ENCODE results near the gene RCAN2.

Gene RCAN2

DNA sequence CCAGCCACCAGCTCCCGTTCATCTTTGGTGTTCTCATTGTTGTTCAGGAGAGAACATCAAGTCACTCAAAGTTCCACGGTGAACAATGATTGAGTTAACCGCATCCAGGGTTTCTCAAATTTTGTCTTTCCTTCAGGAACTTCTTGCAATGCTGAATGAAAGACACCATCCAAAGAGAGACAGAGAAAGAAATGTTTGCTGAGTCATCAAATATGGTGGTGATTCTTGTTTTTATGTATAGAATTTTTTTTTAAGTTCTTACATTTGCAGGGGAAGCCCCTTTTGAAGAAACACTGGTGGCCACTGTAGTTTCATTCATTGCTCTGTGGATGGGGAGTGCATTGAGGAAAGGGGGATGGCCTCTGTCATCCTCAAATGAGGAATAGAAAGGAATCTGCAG lies 258.1 kb downstream of the RCAN2 start:
- Histone ChIP-seq H3K18ac (ENCODE audit: low read length) (no peak overlapping the region), H3K27ac (replicated peaks; ENCODE audit: low read length) (no peak overlapping the region), H2BK120ac (ENCODE audit: low read depth, low read length) (no peak overlapping the region), H2BK15ac (ENCODE audit: low read length) (no peak overlapping the region), H2AFZ (ENCODE audit: low read length) (no peak overlapping the region), H3K14ac (ENCODE audit: low read length) (no peak overlapping the region), H3K4me2 (ENCODE audit: insufficient read depth, low read length, poor library complexity, severe bottlenecking) (no peak overlapping the region), H3K36me3 (replicated peaks in 1 of 2; ENCODE audit: control insufficient read depth in 2 of 2, insufficient read depth in 2 of 2, low read length in 2 of 2) (no peaks in the 10 kb centered on the region), H3K4me1 (ENCODE audit: control insufficient read depth in 2 of 2, insufficient read depth in 1 of 2, low read depth in 1 of 2, low read length in 2 of 2) (no peaks in the 10 kb centered on the region), H3K4ac (ENCODE audit: low read length) (no peak overlapping the region), H4K8ac (ENCODE audit: low read depth, low read length) (no peak overlapping the region), H3K23ac (ENCODE audit: low read depth, low read length, poor library complexity) (no peak overlapping the region), H2BK12ac (ENCODE audit: low read length) (no peak overlapping the region), H4K91ac (ENCODE audit: low read depth, low read length, poor library complexity) (no peak overlapping the region), H3K4me3 (ENCODE audit: low read length in 2 of 2) (no peak overlapping the region), H3K9ac (ENCODE audit: low read depth, low read length, poor library complexity) (no peak overlapping the region), H3K79me1 (ENCODE audit: low read depth, low read length) (no peaks in the 10 kb centered on the region), H3K27me3 (ENCODE audit: control insufficient read depth in 3 of 3, insufficient read depth in 3 of 3, low read depth in 1 of 3, low read length in 3 of 3) (no peaks in the 10 kb centered on the region), H3K9me3 (replicated peaks in 1 of 2; ENCODE audit: control insufficient read depth in 2 of 2, insufficient read depth in 1 of 2, low read depth in 1 of 2, low read length in 2 of 2) (peaks cover 0 to 2% of the 10 kb centered on the region in 2 donors), H2AK5ac (ENCODE audit: low read depth, low read length) (no peak overlapping the region), H2BK5ac (ENCODE audit: low read length) (no peak overlapping the region)
- no peak for DNase-seq (ENCODE audit: low spot score)
- WGBS, 2 donors (ENCODE audit: extremely low coverage in 2 of 2, insufficient read length in 2 of 2, insufficient replicate concordance in 1 of 2) = no CpG with 5 or more reads among the region's 3 CpGs

GRCh38 chr6:46222286-46222685 lies 269.0 kb downstream of the RCAN2 start:
- Histone ChIP-seq H3K18ac (ENCODE audit: low read length) (no peak overlapping the region), H2AFZ (ENCODE audit: low read length) (no peak overlapping the region), H3K4ac (ENCODE audit: low read length) (no peak overlapping the region), H2BK12ac (ENCODE audit: low read length) (no peak overlapping the region), H2AK5ac (ENCODE audit: low read depth, low read length) (no peak overlapping the region), H3K4me1 (ENCODE audit: control insufficient read depth in 2 of 2, insufficient read depth in 1 of 2, low read depth in 1 of 2, low read length in 2 of 2) (no peaks in the 10 kb centered on the region), H3K23ac (ENCODE audit: low read depth, low read length, poor library complexity) (no peak overlapping the region), H3K79me1 (ENCODE audit: low read depth, low read length) (no peaks in the 10 kb centered on the region), H3K27ac (replicated peaks; ENCODE audit: low read length) (no peak overlapping the region), H2BK5ac (ENCODE audit: low read length) (no peak overlapping the region), H2BK15ac (ENCODE audit: low read length) (no peak overlapping the region), H2BK120ac (ENCODE audit: low read depth, low read length) (no peak overlapping the region), H3K9ac (ENCODE audit: low read depth, low read length, poor library complexity) (no peak overlapping the region), H3K36me3 (replicated peaks in 1 of 2; ENCODE audit: control insufficient read depth in 2 of 2, insufficient read depth in 2 of 2, low read length in 2 of 2) (no peaks in the 10 kb centered on the region), H3K27me3 (ENCODE audit: control insufficient read depth in 3 of 3, insufficient read depth in 3 of 3, low read depth in 1 of 3, low read length in 3 of 3) (peaks cover 0 to 2% (median 0%) of the 10 kb centered on the region in 3 experiments), H3K4me3 (ENCODE audit: low read length in 2 of 2) (no peak overlapping the region), H3K9me3 (replicated peaks in 1 of 2; ENCODE audit: control insufficient read depth in 2 of 2, insufficient read depth in 1 of 2, low read depth in 1 of 2, low read length in 2 of 2) (no peaks in the 10 kb centered on the region), H4K91ac (ENCODE audit: low read depth, low read length, poor library complexity) (no peak overlapping the region), H4K8ac (ENCODE audit: low read depth, low read length) (no peak overlapping the region), H3K14ac (ENCODE audit: low read length) (no peak overlapping the region), H3K4me2 (ENCODE audit: insufficient read depth, low read length, poor library complexity, severe bottlenecking) (no peak overlapping the region)
- no peak for DNase-seq (ENCODE audit: low spot score)
- WGBS, 2 donors (ENCODE audit: extremely low coverage in 2 of 2, insufficient read length in 2 of 2, insufficient replicate concordance in 1 of 2) = no CpG with 5 or more reads among the region's 1 CpG

GRCh38 chr6:46221222-46221793 lies 269.9 kb downstream of the RCAN2 start:
- Histone ChIP-seq H3K18ac (ENCODE audit: low read length) (no peak overlapping the region), H3K27ac (replicated peaks; ENCODE audit: low read length) (no peak overlapping the region), H4K91ac (ENCODE audit: low read depth, low read length, poor library complexity) (no peak overlapping the region), H3K23ac (ENCODE audit: low read depth, low read length, poor library complexity) (no peak overlapping the region), H3K4me2 (ENCODE audit: insufficient read depth, low read length, poor library complexity, severe bottlenecking) (no peak overlapping the region), H3K4me1 (ENCODE audit: control insufficient read depth in 2 of 2, insufficient read depth in 1 of 2, low read depth in 1 of 2, low read length in 2 of 2) (no peaks in the 10 kb centered on the region), H3K9me3 (replicated peaks in 1 of 2; ENCODE audit: control insufficient read depth in 2 of 2, insufficient read depth in 1 of 2, low read depth in 1 of 2, low read length in 2 of 2) (no peaks in the 10 kb centered on the region), H3K14ac (ENCODE audit: low read length) (no peak overlapping the region), H2AFZ (ENCODE audit: low read length) (no peak overlapping the region), H3K4me3 (ENCODE audit: low read length in 2 of 2) (no peak overlapping the region), H2AK5ac (ENCODE audit: low read depth, low read length) (no peak overlapping the region), H2BK5ac (ENCODE audit: low read length) (no peak overlapping the region), H3K79me1 (ENCODE audit: low read depth, low read length) (no peaks in the 10 kb centered on the region), H3K36me3 (replicated peaks in 1 of 2; ENCODE audit: control insufficient read depth in 2 of 2, insufficient read depth in 2 of 2, low read length in 2 of 2) (no peaks in the 10 kb centered on the region), H3K27me3 (ENCODE audit: control insufficient read depth in 3 of 3, insufficient read depth in 3 of 3, low read depth in 1 of 3, low read length in 3 of 3) (peaks cover 0 to 2% (median 0%) of the 10 kb centered on the region in 3 experiments), H4K8ac (ENCODE audit: low read depth, low read length) (no peak overlapping the region), H2BK12ac (ENCODE audit: low read length) (no peak overlapping the region), H2BK120ac (ENCODE audit: low read depth, low read length) (no peak overlapping the region), H3K4ac (ENCODE audit: low read length) (no peak overlapping the region), H3K9ac (ENCODE audit: low read depth, low read length, poor library complexity) (no peak overlapping the region), H2BK15ac (ENCODE audit: low read length) (no peak overlapping the region)
- WGBS, 2 donors (ENCODE audit: extremely low coverage in 2 of 2, insufficient read length in 2 of 2, insufficient replicate concordance in 1 of 2) = no CpG with 5 or more reads among the region's 4 CpGs
- DNase-seq (ENCODE audit: low spot score) = peak; percentile 32

DNA sequence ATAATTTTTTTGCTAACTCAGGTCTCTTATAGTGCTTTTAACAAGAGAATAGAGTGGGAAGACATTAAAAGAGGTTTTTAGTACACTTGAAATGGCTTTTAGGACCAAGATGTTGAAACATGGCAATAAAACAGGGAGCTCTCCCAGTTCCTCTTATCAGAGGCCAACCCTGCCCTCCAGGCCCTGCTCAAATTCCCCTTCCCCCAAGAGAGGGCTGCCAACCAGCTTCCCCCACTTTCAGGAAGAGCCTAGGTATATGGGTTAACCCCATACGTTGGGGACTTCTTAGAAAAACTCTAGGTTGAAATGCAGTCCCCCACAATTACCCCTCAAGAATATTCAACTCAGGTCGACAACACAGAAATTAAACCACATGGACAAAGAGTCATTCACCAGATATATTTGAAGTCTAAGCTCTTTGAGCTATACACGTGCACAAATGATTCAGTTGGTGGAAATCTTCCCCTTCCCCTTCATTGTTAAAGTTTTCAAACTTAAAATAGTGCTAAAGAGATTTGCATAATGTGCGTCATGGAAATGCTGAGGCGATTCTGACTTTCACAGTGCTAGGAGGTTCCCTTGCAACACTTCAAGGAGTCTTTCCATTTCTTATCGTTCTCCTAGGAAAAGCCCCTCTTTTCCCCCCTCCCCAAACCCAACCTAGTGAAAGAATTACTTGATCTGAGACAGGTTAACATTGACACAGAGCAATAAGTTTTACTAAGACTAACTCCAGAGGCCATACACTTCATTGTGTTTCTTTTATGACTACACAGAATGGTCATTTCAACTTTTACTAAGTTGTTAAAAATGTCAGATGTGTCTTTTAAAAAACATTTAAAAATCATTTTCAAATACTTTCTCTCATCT lies 270.7 kb downstream of the RCAN2 start:
- Histone ChIP-seq H3K4me3 (ENCODE audit: low read length in 2 of 2) (no peak overlapping the region), H3K36me3 (replicated peaks in 1 of 2; ENCODE audit: control insufficient read depth in 2 of 2, insufficient read depth in 2 of 2, low read length in 2 of 2) (no peaks in the 10 kb centered on the region), H3K14ac (ENCODE audit: low read length) (no peak overlapping the region), H3K4ac (ENCODE audit: low read length) (no peak overlapping the region), H2BK120ac (ENCODE audit: low read depth, low read length) (no peak overlapping the region), H3K9me3 (replicated peaks in 1 of 2; ENCODE audit: control insufficient read depth in 2 of 2, insufficient read depth in 1 of 2, low read depth in 1 of 2, low read length in 2 of 2) (no peaks in the 10 kb centered on the region), H3K27me3 (ENCODE audit: control insufficient read depth in 3 of 3, insufficient read depth in 3 of 3, low read depth in 1 of 3, low read length in 3 of 3) (peaks cover 0 to 2% (median 0%) of the 10 kb centered on the region in 3 experiments), H4K8ac (ENCODE audit: low read depth, low read length) (no peak overlapping the region), H3K23ac (ENCODE audit: low read depth, low read length, poor library complexity) (no peak overlapping the region), H3K79me1 (ENCODE audit: low read depth, low read length) (no peaks in the 10 kb centered on the region), H2BK5ac (ENCODE audit: low read length) (no peak overlapping the region), H2AFZ (ENCODE audit: low read length) (no peak overlapping the region), H3K4me1 (ENCODE audit: control insufficient read depth in 2 of 2, insufficient read depth in 1 of 2, low read depth in 1 of 2, low read length in 2 of 2) (no peaks in the 10 kb centered on the region), H2BK12ac (ENCODE audit: low read length) (no peak overlapping the region), H2AK5ac (ENCODE audit: low read depth, low read length) (no peak overlapping the region), H3K27ac (replicated peaks; ENCODE audit: low read length) (no peak overlapping the region), H4K91ac (ENCODE audit: low read depth, low read length, poor library complexity) (no peak overlapping the region), H2BK15ac (ENCODE audit: low read length) (no peak overlapping the region), H3K4me2 (ENCODE audit: insufficient read depth, low read length, poor library complexity, severe bottlenecking) (no peak overlapping the region), H3K18ac (ENCODE audit: low read length) (no peak overlapping the region), H3K9ac (ENCODE audit: low read depth, low read length, poor library complexity) (no peak overlapping the region)
- WGBS, 2 donors (ENCODE audit: extremely low coverage in 2 of 2, insufficient read length in 2 of 2, insufficient replicate concordance in 1 of 2) = no CpG with 5 or more reads among the region's 6 CpGs
- DNase-seq (ENCODE audit: low spot score) = no peak
